GM20431 (cell line): ENCODE results near the gene COX6A1.
"Not testable (repeated sequence)": the region's sequence is repeated elsewhere in the genome, so short reads cannot be mapped to it uniquely, and the experiment has no call there.

Source experiments
- in situ Hi-C: fragments of 300-500 bp; cut with MseI, MboI; formaldehyde crosslinking; loops from one replicate; pipeline ENCODE4 v1.15.0; 2020; ENCODE audit warnings: low sequenced_read_pairs; ENCODE audit not compliant: unreplicated experiment

COX6A1 gene

GRCh38 chr12:120422892-120423456 lies 14.9 kb upstream of the COX6A1 start:
- in situ Hi-C loops = no loop called here

DNA sequence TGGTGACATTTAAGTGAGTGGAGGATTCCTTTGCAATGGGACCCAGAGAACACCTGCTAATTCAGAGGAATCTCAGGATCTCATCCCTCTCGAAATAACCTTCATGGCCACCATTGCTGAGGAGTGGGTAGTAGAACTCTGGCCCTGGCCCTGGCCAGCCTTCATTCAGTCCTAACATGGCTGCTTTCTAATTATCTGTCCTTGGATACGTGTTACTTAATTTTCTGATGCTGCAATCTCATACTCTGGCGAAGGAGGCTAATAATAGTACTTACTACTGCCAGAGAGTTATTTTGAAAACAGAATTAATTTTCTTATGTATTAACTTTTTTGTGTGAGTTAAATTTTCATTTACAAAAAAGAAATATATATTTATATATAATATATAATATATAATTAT lies 12.1 kb upstream of the COX6A1 start:
- in situ Hi-C loops = no loop called here

DNA sequence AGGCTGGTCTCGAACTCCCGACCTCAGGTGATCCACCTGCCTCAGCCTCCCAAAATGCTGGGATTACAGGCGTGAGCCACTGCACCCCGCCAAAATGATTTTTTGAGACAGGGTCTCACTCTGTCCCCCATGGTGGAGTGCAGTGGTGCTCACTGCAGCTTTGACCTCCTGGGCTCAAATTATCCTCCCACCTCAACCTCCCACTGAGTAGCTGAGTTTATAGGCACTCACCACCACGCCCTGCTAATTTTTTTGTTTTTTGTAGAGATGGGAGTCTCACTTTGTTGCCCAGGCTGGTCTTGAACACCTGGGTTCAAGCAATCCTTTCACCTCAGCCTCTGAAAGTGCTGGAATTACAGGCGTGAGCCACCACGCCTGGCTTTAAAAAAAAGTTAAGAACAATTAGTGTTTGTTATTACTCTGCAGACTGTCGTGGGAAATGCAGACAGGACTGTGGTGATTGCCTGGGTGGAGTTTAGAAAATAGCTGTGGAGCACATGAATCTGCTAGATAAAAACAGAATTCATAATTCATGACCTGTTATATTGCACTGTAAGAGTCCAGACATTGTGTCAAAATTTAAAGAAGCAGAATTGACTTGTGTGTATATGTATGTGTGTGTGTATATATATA lies 9.2 kb upstream of the COX6A1 start:
- in situ Hi-C loops = no loop called here

- in situ Hi-C loops = no loop called here
Measured at GRCh38 chr12:120429368-120429767, 8.5 kb upstream of the COX6A1 start.

DNA sequence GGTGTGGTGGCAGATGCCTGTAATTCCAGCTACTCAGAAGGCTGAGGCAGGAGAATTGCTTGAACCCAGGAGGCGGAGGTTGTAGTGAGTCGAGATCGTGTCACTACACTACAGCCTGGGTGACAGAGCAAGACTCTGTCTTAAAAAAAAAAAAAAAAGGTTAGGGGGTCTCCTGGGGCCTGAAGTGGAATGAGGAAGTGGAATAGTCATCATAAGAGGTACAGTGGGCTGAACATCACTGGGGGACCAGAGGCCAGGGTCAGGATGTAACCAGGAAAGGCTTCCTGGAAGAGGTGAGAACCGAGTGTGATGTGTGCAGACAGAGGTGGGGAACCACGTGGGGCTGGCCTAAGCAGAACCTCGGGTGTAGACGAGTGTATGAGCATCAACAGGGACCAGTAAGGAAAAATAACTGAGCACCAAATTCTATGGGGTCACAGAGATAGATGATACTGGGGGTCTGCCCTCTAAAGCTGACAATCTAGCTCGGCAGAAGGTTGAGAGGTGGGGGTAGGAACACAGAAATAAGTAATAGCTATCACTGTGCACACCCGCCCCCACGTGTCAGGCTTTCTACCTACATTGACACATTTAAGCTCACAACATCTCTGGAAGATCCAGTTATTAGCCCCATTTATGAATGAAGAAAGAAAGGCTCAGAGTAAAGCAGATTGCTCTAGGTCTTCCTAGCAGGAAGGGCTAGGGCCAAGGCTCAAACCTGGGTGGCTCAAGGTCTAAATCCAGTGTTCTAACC lies 5.0 kb upstream of the COX6A1 start:
- in situ Hi-C loops = no loop called here

DNA sequence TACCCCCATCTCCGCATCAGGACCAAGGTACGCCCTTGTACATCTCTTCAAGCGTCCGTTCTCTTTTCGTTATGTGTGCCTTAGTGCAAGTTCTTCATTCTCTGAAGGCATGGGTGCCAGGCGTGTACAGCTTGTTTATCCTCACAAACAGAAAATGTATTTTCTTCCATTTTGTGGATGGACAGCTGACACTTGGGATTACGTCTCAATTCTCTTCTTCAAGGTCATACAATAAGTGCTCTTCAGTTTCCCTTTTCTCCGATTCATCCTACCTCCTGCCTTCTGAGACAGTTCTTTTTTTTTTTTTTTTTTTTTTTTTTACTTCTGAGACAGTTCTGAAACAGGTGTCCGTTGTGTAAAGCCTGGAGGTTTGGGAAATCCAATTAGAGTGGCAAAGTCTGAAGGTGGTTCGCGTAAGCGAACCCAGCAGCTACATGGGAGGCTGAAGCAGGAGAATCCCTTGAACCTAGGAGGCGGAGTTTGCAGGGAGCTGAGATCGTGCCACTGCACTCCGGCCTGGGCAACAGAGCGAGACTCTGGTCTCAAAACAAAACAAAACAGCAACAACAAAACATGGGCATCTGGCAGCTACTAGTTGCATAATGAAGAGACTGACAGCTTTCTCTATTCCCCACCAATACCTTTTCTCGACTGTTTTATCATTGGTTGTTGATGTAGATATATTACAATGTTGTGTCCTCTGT lies 734 bp downstream of the COX6A1 start:
- in situ Hi-C loops = no loop called here

DNA sequence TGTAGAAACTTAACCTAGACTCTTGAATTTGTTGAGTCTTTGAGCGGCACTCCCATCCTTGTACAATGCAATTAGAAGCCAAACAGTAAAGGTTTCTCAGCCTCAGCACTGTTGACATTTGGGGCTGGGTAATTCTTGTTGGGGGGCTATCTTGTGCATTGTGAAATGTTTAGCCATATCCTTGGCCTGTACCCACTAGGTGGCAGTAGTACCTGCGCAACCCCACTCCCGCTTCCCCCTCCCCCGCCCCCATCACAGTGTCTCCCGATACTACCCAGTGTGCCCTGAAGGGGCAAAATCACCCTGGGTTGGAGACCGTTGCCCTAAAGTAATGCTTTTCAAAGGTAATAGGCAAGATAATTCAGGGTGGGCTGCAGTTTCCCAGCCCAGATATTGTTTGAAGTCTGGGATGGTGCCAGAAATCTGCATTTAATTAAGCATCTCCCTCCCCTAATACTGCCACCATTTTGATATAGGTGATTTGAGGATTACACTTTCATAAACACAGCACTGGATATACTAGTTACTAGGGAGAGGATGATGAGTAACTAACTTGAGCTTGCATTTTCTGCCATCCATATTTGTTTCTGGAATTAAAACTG lies 1.8 kb downstream of the COX6A1 start:
- in situ Hi-C loops = no loop called here

GRCh38 chr12:120444676-120445075 lies 6.8 kb downstream of the COX6A1 start:
- in situ Hi-C loops = no loop called here

- in situ Hi-C loops = no loop called here
Measured at GRCh38 chr12:120445911-120446843, 8.3 kb downstream of the COX6A1 start, which contains the start of the genes GATC and TRIAP1. GATC (plus strand) TSS chr12:120446444; CDS start chr12:120446481, 37 bp downstream. TRIAP1 (minus strand) TSS chr12:120446384; CDS start chr12:120446372, 12 bp downstream.

DNA sequence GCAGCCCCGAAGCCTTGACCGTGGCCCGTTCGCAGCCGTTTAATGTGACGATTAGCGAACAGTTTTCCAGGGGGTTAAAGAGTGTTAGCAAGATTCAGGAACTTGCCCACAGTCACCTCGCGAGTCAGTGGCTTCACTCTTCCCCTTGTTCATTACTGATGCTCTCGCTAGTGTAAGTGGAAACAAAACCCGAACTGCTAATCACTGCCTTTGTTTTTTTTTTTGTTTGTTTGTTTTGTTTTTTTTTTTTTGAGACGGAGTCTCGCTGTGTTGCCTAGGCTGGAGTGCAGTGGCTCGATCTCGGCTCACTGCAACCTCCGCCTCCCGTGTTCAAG lies 8.9 kb downstream of the COX6A1 start:
- in situ Hi-C loops = not testable (repeated sequence)

- in situ Hi-C loops = no loop called here
Measured at GRCh38 chr12:120447992-120448391, 10.1 kb downstream of the COX6A1 start.

GRCh38 chr12:120452524-120452923 lies 14.6 kb downstream of the COX6A1 start:
- in situ Hi-C loops = not testable (repeated sequence)

GRCh38 chr12:120453060-120453750 lies 15.3 kb downstream of the COX6A1 start:
- in situ Hi-C loops = no loop called here

- in situ Hi-C loops = no loop called here
Measured at GRCh38 chr12:120453977-120454376, 16.1 kb downstream of the COX6A1 start.

DNA sequence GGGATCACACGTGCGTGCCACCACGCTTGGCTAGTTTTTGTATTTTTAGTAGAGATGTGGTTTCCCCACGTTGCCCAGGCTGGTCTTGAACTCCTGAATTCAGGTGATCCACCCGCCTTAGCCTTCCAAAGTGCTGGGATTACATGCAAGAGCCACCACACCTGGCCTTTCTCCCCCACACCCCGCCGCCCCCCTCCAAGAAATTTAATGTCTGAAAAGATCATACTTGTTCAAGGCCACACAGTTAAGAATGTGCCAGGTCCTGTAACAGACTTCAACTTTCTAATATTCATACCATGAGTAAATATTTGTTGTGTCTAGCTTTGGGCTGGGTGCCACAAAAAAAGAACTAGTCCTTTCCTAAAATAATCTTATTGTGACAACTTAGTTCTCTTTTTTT lies 17.4 kb downstream of the COX6A1 start:
- in situ Hi-C loops = no loop called here

DNA sequence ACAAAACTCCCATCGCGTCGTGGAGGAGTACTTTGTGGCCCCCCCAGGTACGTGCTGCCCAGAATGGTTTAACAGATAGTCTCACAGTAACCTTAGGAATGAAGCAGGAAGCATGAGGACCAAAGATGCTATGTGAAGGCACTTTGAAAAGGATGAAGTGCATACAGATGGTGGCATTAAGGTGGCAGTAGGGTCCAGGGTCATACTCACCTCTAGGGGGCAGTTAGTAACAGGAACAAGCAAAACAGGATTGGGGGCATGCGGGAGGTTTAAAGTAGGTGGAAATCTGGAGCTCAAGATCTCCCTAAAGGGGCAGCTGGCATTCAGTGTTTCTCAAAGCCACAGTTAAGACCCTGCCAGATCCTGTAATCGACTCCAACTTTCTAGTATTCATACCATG lies 19.2 kb downstream of the COX6A1 start:
- in situ Hi-C loops = no loop called here

DNA sequence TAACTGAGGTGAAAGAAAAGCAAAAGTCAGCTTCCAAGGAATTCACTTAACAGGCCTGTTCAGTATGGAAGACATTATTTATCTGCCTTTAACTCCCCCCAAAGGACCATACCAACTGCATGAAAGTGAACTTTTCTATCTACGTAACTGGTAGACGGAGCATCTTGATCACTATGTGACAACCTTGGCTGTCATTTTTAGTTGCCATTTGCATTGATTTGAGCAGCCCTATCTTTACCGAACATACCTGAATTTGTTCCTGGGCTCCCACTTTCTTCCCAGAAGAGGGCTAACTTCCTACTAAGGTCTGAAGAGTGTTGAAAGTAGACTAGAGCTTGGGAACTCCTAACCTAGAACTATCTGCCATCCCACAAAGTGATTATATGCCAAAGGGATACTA lies 22.2 kb downstream of the COX6A1 start:
- in situ Hi-C loops = no loop called here

- in situ Hi-C loops = no loop called here
Measured at GRCh38 chr12:120462099-120462640, 24.3 kb downstream of the COX6A1 start.

DNA sequence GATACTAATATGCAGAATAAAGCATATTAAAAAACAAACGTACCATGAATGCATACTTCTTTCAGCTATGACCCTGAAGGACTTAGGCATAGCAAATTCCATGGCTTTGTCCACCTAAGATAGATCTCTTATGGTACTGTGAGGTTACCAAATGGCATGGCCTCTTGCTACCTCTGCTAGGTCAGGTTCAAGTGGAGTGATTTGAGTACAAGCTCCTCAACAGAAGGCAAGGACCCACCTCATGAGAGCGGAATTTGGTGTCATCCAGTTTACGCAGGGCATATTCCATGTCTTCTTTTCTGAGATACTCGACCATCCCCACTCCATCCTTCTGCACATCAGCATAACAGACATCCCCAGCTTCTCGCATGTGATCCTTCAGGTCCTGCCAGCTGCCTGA lies 25.8 kb downstream of the COX6A1 start:
- in situ Hi-C loops = no loop called here
